HG02763 (cell line): ENCODE data around the gene FBXL22.

Experiments used
- ATAC-seq: cut with Tn5 transposase; IDR thresholded peaks from one replicate; pipeline ENCODE4 v1.9.1; 2021; ENCODE audit warnings: mild to moderate bottlenecking, moderate library complexity; ENCODE audit not compliant: unreplicated experiment

The FBXL22 gene, protein sequence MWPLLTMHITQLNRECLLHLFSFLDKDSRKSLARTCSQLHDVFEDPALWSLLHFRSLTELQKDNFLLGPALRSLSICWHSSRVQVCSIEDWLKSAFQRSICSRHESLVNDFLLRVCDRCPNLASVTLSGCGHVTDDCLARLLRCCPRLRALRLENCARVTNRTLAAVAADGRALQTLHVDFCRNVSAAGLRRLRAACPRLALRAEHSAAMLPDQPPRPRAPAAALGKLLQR

GRCh38 chr15:63597038-63597790 is at the start of gene FBXL22:
FBXL22 (plus strand) TSS chr15:63597387; CDS start chr15:63597393, 6 bp downstream.
- ATAC-seq = no peak

GRCh38 chr15:63551400-63551799 is 45.8 kb upstream of the FBXL22 start:
- no peak for ATAC-seq

GRCh38 chr15:63553388-63553791 is 43.8 kb upstream of the FBXL22 start:
- no peak for ATAC-seq

GRCh38 chr15:63554337-63554927 is 42.8 kb upstream of the FBXL22 start:
- ATAC-seq = no peak

- no peak for ATAC-seq
Measured at GRCh38 chr15:63555507-63555906, 41.7 kb upstream of the FBXL22 start.

DNA sequence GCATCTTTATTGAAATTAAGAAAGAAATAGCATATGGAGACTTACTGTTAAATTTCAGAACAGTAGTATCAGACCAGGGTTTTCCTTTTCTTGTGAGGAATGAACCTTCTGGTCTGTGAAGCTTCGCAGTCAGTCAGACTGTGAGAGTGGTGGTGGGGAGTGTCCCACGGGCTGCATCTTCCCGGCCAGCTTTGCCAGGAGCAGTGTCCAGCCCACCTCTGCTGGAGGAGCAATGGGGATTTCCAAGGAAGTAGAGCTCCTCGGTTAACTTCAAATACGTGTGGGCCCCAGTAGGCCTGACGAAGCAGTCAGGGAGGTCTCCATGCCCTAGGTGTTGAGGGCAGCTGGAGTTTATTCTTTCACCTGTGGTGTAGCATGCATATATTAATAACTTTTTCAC is 40.9 kb upstream of the FBXL22 start:
- no peak for ATAC-seq

GRCh38 chr15:63556736-63557135 is 40.5 kb upstream of the FBXL22 start:
- ATAC-seq = no peak

DNA sequence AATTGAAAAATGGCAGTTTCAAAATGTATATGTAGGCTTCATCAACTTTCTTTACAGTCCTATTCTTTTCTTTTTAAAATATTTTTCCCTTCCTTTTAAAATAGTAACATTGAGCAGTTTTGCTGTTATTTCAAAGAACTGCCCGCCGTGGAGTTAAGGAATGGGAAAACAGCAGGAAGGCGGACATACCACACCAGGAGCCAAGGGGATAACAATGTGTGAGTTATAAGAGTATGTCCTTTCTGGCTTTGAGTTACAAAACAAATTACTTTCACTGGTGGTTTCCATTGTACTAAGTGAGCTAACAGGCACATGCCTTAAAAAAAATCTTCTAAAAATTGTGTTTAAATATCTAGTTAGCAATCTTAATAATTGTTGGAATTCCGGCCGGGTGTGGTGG is 37.4 kb upstream of the FBXL22 start:
- ATAC-seq = no peak

DNA sequence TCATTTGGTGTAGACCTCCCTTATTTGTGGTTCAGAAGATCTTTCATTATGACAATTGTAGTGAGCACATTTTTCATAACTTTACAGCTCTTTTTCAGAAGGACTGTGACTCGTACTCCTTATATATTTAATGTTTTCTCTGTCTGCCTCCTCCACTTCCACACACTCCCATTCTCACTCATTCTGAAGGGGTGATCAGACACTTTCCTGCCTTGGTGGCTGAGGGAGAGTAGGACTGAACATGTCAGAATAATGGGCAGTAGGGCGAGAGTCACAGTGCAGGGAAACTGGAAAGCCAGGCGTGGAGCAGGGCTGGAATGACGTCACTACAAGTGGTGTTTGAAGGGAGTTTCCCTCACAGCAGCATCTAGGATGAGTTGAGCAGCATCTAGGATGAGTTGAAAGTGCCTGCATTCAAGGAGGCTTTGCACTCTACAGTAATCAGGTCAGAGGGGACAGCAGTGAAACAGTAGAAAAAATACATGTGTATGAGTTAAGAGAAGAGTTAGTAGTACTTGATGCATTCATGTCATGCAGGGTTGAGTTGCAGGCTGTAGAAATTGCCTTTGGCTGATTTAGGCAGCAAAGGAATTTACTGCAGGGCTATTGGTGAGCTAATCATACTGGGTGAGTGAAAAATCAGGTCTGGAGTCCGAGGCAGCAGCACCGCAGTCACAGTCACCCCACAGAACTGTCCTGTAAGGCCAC is 36.3 kb upstream of the FBXL22 start:
- no peak for ATAC-seq

DNA sequence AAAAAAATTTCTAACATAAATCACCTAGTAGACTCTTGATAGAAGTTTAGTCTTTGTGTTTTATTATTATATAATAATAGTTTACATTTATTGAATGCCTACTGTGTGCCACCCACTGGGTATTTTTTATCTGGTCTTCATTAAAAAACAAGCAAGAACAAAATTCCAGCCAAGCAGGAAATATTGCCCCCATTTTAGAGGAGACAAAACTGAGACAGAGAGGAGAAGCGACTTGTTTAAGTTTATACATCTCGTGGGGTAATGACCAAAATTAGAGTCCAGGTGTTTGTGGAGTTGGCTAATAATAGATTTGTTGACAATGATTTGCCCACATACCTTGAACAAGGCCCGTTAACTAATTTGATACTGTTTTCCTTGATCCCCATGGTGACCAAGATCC is 33.1 kb upstream of the FBXL22 start:
- no peak for ATAC-seq

DNA sequence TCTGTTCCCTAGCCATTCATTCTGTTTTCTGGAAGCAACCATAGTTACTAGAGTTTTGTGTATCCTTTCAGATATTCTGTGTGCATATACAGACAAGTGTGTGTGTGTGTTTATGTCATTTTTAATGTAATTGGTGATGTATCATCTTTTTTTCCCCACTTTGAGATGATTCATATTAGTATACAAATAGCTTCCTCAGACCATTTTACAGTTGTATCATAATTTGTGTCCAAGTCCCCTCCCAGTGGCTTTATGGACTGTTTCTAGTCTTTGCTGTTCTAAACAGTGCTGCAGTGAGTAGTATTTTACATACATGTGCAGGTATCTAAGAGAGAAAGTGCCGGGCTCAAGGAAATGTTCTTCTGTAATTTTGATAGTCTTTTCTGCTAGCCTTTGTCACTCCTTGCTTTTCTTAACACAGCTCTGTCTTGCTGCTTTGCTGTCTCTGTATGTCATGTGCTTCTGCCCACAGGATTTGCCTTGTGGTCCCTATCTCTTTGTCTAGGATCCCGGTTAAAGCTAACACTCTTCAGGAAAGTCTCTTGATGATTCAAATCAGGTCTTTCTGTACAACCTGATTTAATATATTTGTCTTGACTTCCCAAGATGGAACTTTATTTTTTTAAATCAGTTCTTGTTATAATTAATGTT is 31.5 kb upstream of the FBXL22 start:
- ATAC-seq = no peak

DNA sequence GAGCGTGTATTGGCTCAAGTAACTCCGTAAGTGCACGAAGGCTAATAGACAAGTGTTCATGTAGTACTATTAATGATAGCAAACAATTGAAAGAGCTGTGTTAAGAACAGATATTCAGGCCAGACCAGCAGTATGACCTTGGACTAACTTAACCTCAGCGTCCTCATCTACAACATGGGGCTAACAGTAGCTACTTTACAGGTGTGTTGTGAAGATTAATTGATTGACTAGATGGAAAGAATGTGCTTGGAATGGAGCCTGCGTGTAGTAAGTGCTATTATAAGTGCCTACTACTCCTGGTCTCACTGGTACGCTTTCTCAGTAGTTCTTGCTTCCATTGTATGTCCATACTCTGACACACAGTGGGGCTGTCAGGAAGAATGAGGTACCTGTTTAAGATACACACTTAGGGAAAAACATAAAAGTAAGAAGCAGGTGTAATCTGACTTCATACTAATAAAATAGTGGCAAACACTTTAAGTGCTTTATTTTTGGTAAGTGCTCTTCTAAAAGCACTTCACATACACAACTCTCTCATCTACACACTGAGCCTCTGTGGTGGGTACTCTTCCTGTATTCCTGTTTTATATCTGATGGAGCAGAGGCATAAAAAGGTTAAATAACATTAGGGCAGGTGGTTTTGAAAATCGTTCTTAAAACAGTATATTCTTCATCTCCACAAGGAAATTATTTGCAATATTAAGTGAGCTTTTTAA is 24.3 kb upstream of the FBXL22 start:
- no peak for ATAC-seq

- no peak for ATAC-seq
Measured at GRCh38 chr15:63573533-63573932, 23.7 kb upstream of the FBXL22 start.

DNA sequence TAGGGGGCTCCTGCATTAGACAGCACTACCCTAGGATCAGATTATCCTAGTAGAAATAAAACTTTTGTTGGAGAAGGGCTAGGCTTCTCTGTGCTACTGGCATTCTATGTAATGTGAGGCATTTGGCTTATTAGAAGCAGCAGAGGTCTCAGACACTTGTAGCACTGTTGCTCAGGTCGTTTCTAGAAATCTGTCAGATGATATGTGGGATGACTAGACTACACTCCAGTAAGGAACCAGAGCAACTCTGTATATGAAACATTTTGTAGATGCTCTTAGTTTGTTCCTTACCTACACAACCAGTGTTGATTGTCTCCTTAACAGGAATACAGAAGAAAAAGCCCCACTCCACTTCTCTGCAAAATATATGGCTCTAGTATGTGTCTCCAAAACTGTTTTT is 21.9 kb upstream of the FBXL22 start:
- no peak for ATAC-seq

GRCh38 chr15:63576441-63576840 is 20.7 kb upstream of the FBXL22 start:
- ATAC-seq = no peak

DNA sequence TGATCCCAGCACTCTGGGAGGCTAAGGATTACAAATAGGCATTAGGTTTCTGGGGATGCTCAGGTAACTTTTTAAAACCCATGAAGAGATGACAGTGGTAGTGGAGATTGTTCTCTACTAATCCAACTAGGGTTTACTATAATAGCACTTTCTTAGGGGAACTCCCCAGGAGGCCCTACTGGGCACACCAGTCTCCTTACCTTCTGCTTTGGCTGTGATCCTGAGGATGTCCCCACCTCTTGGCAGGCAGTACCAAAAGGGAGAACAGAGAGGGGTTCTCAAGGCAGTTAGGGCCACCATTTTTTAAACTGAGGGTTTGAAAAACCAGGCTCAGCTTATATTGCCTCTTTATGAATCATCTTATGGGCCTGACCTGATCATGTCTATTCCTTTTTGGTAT is 15.0 kb upstream of the FBXL22 start:
- ATAC-seq = no peak

GRCh38 chr15:63582718-63583426 is 14.3 kb upstream of the FBXL22 start:
- no peak for ATAC-seq

- ATAC-seq = no peak
Measured at GRCh38 chr15:63586790-63587189, 10.4 kb upstream of the FBXL22 start.

DNA sequence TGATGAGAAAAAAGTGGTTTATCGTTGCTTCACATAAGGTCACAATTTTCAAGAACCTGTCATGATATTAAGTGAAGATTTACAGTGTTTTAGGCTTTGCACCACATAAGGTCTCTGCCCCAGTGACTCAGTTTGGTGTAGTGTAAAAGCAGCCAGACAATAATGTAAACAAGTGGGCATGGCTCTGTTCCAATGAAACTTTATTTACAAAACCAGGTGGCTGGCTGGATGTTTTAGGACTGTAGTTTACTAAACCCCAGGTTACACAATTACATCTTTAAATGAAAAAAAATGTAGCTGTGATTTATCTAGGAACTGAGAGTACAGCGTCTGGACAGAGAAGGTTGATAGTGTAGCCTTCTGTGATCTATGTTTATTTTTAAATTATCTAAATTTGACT is 9.7 kb upstream of the FBXL22 start:
- no peak for ATAC-seq

GRCh38 chr15:63588826-63589225 is 8.4 kb upstream of the FBXL22 start:
- no peak for ATAC-seq
